ENCODE results near the gene DEGS2.

DNA sequence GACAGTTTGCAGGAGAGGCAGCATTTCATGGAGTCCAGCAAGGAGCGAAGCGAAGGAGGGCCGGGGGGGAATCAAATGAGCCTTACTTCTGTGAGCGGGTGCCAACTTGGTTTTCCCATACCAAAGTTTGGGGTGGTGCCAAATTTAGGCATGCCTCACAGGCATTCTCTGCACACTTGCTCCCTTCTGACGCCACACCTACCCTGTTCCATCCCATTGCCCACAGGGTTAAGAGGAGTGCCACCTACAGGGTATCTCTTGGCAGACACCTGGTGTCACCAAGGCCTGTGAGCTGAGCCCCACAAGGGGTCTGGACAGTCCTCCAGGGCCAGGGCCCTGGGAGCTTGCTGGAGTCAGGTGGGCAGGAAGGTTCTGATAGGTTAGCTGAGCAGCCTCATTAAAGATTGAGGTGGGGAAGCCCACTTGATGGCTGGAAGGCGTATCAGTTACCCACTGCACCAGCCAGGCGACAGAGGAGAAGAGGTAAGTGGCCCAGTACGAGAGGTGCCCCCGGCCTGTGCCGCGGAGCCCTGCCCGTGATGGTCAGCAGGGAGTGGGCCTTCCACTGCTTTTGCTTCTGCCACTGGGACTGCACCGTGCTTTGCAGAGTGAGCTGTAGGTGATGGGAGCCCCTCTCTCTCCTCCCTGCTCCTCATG lies 45.2 kb downstream of the DEGS2 start:
- TF ChIP-seq EP300 (IDR thresholded peaks at IDR 0.05), result no peak
- TF ChIP-seq, protein P1, sequence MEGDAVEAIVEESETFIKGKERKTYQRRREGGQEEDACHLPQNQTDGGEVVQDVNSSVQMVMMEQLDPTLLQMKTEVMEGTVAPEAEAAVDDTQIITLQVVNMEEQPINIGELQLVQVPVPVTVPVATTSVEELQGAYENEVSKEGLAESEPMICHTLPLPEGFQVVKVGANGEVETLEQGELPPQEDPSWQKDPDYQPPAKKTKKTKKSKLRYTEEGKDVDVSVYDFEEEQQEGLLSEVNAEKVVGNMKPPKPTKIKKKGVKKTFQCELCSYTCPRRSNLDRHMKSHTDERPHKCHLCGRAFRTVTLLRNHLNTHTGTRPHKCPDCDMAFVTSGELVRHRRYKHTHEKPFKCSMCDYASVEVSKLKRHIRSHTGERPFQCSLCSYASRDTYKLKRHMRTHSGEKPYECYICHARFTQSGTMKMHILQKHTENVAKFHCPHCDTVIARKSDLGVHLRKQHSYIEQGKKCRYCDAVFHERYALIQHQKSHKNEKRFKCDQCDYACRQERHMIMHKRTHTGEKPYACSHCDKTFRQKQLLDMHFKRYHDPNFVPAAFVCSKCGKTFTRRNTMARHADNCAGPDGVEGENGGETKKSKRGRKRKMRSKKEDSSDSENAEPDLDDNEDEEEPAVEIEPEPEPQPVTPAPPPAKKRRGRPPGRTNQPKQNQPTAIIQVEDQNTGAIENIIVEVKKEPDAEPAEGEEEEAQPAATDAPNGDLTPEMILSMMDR (IDR thresholded peaks at IDR 0.05), result no peak
- TF ChIP-seq POLR2A (IDR thresholded peaks at IDR 0.05), result no peak

All from upper lobe of left lung (tissue), 4 donors.